CD4-positive, alpha-beta T cell treated with Interleukin-17A for 4 hours (primary cell): ENCODE data around the gene SLC6A11.

ENCODE experiments used
- DNase-seq: peaks from one replicate; pipeline ENCODE4 v3.0.0-alpha.2; 2020; ENCODE audit warnings: mixed read lengths

Gene SLC6A11

DNA sequence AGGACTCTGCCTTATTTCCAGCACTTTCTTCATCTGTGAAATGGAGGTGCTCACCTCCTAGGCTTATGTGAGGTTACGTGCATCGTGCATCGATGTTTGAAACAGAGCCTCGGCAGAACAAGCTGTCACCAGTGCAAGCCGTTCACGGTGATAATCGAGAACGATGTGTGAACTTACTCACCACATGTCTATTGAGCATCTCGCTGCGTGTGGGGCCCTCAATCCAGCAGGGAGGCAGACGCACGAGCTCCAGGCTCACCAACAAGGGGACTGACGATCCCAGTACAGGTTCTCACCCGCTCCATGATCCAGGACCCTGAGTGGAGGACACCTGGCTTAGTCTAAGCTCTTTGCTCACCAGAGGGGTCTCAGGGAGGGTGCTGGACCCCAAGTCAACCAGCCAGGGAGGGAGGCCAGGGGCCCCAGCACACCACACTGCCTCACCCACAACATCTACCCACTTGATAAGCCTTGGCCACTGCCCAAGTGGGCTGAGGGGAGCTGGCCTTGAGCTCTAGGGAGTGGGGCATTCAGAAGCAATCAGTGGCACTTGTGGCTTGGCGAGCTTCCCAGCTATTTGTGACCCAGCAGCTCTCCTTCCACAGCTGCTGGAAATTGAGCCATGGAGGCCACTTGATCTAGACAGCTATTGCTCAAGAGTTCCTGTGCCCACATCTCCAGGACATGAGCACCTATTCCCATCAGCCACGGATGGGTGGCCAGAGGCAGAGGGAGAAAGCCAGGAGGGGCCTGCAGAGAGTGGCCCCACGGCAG lies 142.1 kb downstream of the SLC6A11 start:
- no peak for DNase-seq

DNA sequence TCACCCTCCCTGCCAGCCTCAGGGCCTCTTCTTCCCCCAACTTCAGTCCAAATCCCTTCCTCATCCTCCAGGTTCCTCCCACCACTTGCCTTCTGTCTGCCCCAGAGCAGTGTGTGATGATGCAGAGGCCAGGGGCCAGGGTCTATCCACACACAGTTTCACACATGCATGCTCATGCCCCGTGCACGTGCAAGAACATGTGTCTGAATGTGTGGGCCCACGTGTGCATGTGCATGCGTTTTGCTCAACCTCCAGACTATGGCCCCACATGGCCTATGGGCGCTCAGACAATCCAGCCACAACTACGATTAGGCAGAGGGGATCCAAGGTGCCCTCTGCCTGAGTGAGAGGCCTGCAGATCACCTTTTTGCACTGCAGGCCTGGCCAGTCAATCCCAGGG lies 144.2 kb downstream of the SLC6A11 start:
- DNase-seq = no peak

DNA sequence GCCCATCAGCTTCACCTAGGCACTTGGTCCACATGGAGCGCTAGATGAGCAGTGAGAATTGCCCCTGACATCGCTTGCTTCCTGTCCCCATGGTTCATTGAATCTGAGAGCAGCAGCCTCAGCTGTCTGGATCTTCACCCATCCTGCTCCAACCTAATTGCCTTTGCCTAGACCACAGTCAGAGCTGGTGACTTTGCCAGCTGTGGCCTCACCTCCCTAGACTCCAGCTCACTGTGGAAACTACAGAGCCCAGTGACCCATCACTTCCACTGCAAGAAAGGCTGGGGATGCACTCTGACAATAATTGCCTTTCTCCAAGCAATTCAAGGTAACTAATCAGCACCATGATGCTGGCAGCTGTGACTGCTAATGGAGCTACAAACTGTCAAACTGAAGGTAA lies 145.9 kb downstream of the SLC6A11 start:
- no peak for DNase-seq

DNA sequence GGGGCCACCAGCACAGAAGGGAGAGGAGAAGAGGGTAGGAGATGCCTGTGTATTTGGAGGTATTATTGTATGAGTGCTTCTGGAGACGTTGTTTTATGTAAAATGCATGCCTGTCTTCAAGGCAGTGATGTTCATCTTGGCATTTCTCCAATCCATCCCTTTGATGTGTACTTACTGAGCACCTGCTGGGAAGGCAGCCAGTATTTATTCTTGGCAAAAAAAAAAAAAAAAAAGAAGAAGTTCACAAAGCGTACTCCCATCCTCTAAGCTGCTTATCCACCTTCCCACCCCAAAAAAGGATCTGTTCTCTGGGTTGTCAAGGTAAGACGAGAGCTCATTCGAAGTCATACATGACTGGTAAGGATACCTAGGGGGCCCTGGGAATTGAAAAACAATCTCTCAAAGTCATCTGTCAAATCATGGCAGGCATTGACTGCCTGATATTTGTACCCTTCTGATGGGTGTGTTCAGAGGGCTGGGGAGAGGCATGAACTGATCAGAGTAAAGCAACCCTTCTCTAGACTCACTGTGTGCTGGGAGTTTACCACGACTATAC lies 146.5 kb downstream of the SLC6A11 start:
- DNase-seq = no peak

DNA sequence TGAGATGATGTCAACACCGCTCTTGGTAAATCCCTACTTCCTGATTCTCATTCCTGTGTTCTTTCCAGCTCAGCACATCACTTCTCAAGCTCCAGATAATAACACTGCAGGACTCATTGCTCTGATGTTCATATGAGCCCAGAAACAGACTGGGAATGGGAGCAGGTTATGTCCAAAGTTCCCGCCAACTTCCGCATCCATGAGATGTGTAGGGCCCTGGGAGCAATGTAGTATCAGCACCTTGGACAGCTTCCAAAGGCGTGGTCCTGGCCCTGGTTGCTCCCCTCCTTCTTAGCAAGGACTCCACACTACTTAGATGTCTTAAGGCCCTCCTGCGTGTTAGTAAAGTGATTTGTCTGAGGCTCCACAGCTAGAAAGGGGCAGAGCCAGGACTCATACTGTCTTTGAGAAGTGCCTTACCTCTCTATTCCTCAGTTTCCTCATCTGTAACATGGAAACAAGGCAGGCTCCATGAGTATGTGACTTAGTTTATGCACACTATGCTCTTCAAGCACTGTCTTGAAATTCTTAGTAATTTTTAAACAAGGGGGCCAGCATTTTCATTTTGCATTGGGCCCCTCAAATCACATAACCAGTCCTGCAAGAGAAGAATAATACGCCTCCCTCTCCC lies 148.6 kb downstream of the SLC6A11 start:
- DNase-seq = no peak

DNA sequence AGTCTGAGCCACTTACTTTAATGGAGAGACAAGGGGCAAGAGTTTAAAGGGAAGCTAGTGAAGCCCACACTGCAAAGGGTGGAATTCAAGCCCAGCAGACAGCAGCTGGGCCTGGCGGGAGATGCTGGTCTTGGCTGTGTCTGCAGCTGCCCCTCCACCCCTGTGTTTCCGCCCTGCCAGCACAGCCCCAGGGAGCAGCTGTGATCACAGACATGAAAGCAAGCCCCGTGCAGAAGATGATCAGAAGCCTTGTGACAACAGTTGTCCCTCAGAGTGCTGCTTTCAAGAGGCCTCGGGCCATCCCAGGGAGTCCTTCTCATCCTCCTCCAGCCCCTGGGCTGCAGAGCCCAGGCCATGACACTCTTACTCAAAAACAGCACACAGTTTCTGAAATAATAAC lies 152.4 kb downstream of the SLC6A11 start:
- no peak for DNase-seq

DNA sequence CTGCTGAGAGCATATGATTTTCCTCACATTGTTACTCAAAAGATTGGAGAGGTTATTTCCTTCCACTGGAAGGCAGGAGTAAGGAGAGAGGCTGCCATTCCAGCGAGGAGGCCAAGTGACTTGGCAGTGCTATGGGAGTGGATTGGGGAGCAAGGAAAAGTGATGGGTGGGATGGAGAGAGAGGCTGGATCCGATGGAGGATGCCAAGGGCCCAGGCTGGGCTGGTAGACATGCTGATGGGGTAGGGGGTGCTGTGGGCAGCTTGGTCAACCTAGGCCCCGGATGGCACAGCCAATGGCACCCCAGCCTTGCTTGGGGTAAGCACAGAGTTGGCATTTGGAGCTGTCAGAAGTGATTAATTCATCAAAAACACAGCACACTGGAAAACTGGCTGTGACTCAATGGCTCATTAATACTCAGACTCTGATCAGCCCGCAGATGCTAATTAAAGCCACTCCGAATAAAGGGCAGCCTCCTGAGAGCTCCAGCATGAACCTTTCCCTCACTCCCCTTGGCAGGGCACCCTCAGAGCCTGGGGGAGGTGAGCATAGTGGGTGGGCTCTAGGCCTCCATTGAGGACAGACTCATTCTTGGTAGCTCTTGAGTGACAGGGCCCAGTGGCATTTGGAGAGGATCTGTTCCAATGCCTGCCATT lies 154.4 kb downstream of the SLC6A11 start:
- no peak for DNase-seq

DNA sequence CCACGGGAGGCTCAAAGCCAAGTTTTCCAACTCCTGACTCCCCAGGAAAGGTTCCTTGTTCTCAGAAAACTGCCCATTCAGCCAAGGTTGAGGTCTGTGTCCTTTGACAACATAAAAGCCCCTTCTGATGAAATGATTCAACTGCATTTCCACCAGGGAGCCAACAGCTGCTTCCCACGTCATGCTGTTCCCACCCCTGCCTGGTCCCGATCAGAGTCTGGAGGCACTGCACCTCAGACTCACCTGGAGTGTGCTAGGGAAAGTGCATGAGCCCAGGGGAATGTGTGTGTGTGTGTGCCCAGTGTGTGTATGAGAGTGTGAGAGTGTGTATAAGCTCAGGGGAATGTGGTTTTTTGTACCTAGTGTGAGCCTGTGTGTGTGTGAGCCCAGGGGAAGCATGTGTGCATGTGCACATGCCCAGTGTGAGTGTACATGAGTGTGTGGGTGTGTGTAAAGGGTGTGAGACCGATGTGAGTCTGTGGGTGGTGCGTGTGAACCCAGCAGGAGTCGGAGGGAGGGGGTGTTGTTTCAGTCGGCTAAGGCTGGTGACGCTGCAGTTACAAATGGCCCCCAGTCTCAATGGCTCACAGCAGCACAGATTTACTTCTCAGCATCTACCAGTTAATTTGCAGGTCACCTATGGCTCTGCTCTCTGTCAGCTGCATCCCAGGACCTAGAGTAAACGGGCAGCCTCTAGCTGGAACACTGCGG lies 156.2 kb downstream of the SLC6A11 start:
- no peak for DNase-seq

DNA sequence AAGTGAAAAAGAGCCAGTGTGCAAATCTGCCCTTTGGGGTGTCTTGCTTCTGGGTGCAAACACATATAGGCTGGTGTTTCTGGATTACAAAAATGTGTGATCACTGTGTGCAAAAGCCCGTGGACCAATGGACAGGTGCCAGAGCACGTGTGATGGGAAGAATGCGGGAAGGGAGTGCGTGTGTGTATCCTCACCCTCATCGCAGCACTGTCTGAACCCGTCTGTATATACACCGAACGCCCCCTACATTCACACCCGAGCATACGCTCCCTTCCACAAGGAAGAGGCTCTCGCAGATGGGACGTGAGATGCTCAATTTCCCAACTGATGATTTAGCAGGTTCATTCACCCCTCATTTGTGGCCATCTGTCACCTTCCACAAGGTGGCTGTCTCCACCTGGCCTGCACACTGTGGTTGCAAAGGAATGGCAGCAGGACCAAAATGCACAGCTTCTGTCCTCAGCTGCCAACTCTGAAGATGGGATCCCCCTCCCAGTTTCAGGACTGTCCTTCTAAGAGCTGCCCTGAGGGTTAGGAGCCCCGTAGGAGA lies 157.1 kb downstream of the SLC6A11 start:
- no peak for DNase-seq

DNA sequence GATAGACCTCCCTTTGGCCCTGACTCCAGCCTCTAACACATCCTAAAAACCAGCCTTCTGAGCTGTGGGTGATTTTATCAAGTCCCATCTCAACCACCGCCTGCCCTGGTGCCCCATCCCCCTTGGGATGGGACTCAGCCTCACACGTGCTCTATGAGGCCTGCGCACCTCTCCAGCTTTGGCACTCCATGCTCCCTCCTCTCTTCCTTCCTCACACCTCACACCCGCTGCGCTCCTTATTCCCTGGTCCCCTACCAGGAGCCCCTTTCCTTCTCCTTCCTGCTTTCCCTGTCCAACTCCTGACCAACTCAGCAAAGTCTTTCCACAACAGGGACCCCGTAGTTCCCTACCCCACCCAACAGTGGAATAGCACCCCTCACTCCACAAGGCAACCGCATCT lies 158.1 kb downstream of the SLC6A11 start:
- DNase-seq = no peak

DNA sequence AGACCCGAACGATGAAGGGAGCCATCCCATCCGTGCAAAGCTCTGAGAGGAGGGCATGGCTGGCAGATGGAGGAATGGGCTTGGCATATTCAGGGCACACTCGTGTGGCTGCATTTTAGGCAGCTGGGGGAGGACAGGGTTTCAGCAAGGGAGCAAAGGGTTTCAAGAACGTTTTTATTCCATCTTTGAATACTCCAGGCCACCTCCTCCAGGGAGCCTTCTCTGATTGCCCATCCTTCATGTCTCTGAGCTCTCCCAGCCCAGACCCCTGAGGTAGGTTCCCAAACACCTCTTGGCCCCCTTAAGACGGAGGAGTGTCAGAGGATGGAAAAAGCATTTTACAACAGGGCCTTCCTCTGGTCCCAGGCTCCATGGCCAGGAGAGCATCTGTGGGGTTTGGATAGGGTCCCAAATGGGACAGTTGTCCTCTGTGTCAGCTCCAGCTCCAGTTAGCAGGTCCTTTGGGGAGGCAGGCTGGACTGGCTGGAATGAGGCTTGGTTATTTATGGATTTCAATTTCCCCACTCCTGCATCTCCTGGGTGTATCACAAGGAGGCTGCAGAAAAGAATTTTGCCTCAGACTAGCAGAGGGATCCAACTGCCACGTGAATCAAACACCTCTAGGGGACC lies 158.8 kb downstream of the SLC6A11 start:
- no peak for DNase-seq

DNA sequence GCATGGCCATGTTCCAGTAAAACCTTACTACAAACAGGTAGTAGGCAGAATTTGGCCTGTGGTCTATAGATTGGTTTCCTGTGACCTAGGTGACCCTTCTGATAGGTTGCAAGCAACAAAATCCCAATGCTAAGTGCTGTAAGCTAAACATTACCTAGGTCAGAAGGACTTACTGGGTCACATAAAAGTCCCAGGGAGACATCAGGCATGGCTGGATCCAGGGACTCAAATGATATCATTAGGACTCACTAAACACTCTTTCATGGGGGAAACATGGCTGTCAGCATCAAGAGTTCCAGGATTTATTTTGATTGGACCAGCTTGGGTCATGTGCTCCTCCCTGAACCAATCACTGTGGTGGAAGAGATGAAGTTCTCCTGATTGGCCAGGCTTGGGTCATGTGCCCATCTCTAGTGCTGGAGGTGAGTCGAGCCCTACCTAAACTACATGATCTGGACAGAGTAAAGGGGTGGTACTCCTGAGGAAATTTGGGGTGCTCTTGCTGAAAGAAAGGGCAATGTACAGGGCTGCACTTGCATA lies 159.7 kb downstream of the SLC6A11 start:
- DNase-seq = no peak

DNA sequence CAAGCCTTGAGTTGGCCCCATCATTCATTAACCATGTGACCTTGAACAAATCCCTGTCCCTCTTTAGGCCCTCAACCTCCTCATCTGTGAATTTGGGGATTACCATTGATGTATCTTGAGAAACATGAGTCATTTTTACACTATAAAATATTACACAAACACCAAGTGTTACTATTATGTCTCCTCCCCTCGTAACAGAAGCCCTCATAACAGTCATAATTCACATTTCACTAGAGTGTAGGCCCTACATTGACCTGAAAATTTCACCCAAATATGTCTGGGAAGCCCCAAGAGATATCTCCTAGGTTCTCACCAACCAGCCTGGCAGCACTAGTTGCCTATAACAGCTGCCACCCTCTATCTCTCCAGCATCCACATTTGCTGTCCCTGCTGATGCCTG lies 160.7 kb downstream of the SLC6A11 start:
- no peak for DNase-seq

DNA sequence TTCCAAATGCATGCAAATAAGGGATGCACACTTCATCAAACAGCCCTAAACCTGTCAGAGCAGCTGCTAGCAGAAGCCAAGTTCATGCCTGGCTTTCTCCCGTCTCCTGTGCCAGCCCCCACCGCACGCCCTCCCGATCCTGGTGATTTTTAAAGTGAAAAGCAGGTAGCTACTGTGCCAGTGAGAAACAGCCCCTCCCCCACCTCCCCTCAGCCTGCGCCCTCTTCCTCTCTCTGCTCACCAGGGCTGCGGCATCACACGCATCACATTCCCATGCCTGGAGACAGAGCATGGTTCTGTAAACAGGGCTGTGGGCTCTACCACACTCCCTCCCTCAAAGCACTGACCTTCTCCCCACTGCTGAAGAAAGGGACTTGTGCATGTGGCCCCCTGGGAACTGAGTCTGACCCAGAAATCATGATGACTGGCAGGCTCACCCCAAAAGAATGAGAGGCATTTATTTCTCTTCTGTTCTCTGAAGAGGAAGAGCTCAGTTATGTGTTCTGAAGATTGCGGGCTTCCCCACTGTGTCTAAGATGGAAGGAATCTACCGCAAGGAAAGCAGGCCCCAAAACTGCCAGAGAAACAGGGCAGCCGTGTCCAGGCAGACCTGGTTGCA lies 162.0 kb downstream of the SLC6A11 start:
- DNase-seq = no peak

DNA sequence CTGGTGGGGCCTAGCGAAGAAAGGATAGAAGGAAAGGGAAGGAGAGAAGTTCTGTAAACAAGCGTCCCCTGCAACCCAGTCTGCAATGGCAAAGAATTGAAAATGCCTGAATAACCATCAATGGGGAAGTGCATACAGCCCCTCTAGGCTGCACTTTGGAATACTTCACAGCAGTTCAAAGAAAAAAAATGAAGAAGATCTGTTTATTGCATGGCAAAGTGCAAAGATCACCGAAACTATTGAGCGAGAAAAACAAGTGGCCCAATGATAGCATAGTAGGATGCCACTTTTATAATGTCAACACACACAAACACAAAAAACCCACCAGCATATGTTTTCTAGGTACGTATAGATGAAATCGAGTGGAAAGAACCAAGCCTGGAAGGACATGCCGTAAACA lies 162.9 kb downstream of the SLC6A11 start:
- DNase-seq = no peak

DNA sequence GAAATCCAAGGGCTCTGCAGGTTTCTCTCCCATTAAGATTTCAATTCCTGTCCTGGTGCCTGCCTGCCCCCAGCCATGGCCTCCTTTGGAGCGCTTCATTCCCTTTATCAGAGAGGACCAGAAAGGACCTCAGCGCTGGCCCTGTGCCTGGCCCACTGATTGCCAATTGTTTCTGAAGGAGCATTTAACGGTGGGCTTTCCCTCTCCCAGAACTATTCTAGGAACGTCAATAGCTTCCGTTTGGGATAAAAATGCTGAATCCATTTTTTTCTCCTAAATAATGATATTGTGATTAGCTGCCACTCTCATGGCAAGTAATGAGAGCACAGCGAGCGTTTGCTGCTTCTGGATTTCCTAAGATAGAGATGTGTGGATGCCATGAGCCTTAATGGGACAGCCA lies 164.3 kb downstream of the SLC6A11 start:
- DNase-seq = no peak

DNA sequence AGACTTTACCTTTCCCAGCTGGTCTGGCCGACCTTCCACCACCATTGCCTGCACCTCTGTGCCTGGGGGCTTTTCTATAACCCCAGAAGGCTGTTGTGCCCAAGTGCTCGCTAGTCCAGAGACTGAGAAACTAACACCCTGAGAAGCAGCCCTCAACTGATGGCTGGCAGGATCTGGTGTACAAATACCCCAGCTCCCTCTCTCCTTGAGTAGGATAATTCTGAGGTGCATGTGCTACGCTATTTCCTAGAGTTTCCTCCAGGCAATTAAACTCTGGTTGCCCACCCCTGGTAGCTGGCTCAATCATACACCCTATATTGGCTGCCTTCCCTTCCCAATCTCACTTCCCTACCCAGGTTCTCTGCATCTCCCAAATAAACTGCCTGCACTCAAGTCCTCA lies 165.0 kb downstream of the SLC6A11 start:
- no peak for DNase-seq

DNA sequence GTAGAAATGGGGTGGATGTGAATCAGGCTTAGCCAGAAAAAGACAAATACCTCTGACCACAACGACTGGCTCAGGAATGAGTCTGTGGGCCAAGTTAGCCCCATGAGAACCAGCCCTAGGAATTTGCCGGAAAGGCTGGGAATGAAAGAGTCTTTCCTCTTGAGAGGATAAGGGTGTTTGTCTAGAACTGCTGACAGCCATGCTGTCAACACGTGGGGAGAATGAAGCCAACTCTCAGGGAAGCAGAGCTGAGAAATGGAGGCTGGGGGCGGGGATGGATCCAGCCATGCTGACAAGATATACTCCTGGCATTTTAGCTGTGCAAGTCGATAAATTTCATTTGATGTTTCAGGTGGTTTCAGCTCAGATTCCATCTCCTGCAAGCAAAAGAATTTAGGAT lies 165.9 kb downstream of the SLC6A11 start:
- DNase-seq = no peak

DNA sequence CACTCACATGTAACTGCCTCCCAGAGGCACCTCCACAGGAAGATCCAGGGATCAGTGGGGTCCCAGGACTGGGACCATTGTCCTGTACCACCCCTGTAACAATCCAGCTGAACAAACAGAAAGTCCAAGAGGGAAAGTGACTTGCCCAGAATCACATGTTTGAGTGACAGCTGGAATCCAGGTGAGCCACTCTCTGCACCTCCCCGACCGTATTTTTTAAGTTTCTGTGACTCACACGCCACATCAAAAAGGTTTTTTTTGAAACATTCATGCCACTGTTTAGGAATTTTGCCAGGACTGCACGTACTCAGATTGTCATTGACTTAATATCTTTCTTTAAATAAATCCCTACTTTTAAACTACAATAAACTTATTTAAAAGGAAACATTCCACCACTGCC lies 166.8 kb downstream of the SLC6A11 start:
- DNase-seq = no peak

DNA sequence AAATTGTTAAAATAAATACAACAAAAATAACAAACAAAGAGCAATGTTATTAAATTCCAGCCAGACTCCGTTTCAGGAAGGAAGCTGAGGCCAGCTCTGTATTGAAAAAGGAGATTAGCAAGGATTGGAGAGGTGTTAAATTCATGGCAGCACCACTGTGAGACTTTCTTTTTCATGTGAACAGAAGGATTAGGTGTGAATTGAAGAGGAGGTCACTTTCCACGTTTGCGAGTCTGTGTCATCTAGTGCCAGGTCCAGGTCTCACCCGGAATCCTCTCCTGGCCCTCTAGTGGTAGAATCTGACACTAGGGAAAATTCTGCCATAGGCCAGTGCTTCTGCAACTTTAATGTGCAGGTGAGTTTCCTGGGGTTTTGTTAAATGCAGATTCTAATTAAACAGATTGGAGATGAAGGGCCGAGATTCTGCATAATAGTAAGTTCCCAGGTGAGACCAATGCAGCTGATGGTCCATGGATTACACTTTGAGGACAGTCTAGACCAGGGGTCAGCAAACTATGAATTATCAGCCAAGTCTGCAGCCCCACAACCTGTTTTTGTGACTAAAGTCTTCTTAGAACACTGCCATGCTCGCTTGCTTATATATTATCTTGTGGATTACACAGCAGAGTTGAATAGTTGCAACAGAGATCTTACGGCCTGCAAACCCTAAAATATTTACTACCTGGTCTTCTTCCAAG lies 167.3 kb downstream of the SLC6A11 start:
- peak; percentile 13 for DNase-seq

DNA sequence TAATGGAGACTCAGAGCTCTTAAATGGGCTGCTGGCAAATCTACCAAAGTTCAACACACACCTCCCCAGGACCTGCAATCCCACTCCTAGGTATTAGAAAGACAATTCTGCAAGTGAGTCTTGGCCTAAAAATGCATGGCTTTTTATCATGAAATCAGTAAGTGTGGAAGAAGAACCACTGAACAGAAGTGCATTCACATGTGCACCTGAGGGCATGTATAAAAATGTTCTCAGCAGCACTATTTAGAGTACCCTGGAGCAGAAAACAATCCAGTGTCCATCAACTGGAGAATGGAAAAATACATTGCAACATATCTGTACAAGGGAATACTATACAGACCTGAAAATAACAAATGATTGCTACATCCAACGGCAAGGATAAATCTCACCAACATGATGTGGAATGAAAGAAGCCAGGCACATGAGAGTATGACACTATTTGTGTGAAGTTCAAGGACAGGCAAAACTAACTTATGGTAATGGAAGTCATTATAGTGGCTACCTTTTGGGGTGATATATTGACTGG lies 168.4 kb downstream of the SLC6A11 start:
- DNase-seq = no peak
